GM19395 (cell line): Measurements from ENCODE around the gene MTA3.
A peak's percentile ranks its signal among the peaks of the same experiment; 100 is the strongest.

ENCODE experiments used
- ATAC-seq: cut with Tn5 transposase; IDR thresholded peaks from one replicate; pipeline ENCODE4 v1.9.1; 2021; ENCODE audit warnings: mild to moderate bottlenecking, moderate library complexity; ENCODE audit not compliant: unreplicated experiment

Gene MTA3

DNA sequence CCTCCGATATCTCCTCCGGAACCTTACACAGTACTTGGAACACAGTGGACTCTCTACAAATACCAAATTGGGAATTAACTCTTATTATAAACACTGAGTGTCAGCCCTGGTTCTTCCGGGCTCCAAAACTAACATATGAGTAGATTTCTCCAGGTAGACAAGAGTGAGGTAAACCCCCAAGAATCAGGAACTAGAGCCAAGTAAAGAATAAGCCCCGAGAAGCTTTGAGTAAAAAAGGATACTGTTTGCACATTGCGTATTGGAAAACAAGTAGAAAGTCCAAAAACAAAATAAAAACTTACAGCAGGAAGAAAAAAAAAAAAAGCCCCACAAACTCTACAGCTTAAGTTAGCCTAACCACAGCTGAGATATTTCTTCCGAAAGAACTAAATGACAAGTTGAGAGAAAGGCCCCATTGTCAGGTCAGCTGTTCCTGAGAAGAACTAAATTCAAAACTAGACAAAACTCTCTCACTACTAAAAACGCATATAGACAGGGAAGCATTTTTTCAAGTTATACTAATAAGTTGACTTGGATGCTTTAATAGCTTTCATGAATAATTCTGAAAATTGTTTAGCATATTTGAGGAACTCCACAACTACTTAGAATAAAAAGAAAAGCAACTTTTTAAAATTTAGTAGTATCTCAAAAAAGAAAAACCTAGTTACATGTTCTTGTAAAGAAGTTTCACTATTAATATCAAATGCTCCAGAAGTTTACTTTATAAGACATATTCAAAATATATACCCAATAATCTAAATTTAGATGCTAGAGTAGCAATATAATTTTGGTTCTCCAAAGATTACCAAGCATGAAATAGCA, 228.2 kb downstream of the MTA3 start:
- ATAC-seq: peak; percentile 42

DNA sequence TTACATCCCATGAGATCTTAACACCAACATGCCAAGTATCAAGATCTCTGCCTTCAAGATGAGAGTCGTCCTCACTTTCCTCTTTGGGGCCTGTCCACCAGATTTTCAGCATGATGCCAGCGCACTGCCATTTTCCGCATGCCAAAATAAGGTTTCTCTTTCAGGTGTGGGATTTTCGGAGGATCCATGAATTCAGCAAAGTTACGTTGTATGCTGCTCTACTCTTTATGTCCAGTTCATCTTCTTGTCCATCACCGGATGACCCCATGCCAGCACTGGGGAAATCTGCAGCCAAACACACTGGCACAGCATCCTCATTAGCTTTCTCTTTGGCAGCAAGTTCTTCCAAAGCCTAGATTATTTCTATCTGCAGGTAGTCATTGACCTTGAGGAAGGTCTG, 228.8 kb downstream of the MTA3 start:
- no peak for ATAC-seq

DNA sequence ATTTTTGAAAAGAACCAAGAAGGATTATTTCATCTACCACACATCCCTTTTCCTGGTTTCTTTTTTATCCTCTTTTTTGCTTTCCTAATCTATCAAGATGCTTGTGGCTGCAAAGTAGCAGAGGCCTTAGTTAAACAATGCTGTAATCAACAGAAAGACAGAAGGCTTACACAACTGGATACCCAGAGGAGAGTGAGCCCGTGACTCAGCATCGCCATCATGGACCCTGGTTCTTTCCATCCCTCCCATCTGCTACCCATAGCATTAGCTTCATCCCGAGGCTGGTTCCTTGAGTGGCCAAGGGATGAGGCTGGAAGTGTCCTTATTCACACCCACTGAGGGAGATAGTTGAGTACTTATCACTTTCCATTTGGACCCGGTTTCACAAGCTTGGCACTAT, 231.4 kb downstream of the MTA3 start:
- ATAC-seq: no peak

GRCh38 chr2:42800461-42800962, 232.1 kb downstream of the MTA3 start:
- no peak for ATAC-seq

- no peak for ATAC-seq
These were observed 232.5 kb downstream of the MTA3 start for GRCh38 chr2:42800981-42801380.

GRCh38 chr2:42801381-42801780, 232.9 kb downstream of the MTA3 start:
- ATAC-seq: no peak

GRCh38 chr2:42802150-42802549, 233.7 kb downstream of the MTA3 start:
- no peak for ATAC-seq

- ATAC-seq: no peak
These were observed 235.9 kb downstream of the MTA3 start for GRCh38 chr2:42804338-42804737.

DNA sequence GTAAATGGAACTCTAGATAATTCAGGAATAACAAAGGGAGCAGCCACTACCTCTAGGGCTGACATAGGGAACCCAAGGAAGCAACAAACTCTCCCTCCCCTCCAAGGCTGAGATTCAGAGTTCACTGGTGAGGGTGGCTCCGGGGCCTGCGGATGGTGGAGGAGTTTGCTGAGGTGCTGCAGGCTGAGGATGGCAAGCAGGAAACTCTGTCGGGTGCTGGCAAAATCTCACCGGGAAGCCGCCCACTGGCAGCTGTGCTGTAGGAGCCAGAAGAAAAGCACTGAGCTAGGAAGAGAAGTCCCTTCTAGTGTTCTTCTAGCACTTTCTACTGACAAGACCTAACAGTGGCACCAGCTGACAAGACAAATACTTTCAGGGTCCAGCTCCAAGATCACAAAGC, 236.5 kb downstream of the MTA3 start:
- ATAC-seq: no peak
